GM19438 (cell line): ENCODE results near the gene GRK6.

ENCODE experiments used
- ATAC-seq: cut with Tn5 transposase; IDR thresholded peaks from one replicate; pipeline ENCODE4 v1.9.1; 2021; ENCODE audit warnings: low read depth; ENCODE audit not compliant: unreplicated experiment

GRK6 gene

DNA sequence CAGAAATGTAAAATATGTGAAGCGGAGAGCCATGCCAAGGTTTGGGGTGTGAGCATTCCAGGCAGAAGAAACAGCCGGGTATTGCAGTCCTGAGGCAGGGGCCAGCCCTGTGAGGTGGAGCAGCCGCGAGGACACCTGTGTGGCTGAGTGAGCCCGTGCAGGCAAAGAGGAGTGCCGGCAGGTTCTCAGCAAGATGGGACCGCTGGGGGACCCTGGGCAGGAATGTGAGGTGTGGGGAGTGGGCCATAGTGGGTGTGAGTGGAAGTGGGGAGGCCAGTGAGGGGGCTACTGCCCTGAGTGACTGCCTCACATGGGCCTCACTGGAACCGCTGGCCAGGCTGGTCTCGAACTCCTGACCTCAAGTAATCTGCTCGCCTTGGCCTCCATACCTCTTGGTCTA lies 12.0 kb downstream of the GRK6 start:
- no peak for ATAC-seq

DNA sequence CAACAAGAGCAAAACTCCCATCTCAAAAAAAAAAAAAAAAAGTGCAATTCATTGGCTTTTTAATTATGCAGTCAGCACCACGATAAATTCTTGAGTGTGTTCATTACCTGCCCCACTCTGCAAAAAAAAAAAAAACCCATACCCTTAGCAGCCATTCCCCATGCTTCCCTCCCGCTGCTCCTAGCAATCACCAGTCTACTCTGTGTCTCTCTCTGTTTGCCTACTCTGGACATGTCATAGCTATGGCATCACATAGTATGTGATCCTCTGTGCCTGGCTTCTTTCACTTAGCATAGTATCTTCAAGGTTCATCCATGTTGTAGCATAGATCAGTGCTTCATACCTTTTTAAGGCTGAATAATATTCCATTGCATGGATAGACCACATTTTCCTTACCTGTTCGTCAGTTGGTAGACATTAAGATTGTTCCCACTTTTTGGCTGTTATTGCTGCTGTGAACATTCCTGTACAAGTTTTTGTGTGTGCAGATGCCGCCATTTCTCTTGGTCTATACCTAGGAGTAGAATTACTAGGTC lies 13.1 kb downstream of the GRK6 start:
- ATAC-seq: no peak

DNA sequence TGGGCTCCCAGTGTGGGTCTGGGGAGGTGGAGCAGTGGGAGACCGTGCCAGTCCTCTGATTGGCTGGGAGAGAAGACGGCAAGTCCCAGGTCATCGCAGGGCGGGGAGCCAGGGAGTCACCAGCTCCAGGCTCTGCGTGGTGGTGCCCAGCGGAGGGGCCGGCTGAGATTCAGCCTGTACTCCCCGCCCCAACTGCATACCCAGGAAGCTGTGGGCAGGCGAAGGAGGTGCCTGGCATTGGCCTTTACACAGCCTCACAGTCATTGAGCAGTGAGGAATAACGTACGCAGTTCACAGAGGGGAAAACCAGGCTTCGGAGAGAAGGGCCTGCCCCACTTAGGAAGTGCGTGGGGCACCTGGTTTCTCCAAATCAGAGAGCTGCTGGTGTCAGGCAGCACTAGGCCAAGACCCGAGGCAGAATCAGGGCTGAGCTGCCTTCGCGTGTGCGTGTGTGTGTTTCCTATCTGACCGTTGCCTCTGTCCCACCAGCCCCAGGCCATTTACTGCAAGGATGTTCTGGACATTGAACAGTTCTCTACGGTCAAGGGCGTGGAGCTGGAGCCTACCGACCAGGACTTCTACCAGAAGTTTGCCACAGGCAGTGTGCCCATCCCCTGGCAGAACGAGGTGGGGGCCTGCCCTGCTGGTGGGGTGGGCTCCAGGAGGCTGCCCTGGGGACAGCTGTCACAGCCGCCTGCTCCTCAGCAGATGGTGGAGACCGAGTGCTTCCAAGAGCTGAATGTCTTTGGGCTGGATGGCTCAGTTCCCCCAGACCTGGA lies 13.9 kb downstream of the GRK6 start:
- ATAC-seq: no peak

DNA sequence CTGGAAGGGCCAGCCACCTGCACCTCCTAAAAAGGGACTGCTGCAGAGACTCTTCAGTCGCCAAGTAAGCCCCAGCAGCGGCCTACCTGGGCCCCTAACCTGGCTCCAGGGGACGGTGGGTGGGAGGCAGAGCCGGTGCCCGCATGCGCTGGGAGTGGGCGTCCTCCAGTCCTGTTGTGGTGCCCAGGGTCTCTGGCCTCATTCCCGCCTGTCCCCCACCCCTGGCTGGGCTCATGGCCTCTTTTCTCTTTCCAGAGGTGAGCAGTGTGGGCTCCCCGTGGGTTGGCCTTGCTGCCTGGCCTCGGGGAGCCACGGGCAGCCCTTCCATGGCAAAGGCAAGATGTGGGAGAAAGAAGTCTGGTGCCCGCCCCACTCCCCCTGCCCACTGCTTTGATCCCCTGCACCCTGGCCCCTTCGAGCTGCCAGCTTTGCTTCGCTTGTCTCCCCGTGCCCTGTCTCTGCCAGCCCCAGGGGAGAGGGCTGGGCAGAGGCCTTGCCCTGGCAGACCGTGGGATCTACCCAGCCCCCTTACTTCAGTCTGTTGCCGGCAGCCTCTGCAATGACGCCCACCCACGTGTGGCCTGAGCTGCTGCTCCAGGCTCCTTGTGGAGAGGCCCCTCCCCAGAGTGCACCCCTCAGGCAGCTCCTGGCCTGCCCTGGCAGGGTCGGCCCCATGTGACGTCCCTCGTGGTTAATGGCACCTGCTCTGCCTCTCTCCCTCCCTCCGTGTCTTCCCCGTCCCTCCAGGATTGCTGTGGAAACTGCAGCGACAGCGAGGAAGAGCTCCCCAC lies 14.7 kb downstream of the GRK6 start:
- ATAC-seq: no peak

DNA sequence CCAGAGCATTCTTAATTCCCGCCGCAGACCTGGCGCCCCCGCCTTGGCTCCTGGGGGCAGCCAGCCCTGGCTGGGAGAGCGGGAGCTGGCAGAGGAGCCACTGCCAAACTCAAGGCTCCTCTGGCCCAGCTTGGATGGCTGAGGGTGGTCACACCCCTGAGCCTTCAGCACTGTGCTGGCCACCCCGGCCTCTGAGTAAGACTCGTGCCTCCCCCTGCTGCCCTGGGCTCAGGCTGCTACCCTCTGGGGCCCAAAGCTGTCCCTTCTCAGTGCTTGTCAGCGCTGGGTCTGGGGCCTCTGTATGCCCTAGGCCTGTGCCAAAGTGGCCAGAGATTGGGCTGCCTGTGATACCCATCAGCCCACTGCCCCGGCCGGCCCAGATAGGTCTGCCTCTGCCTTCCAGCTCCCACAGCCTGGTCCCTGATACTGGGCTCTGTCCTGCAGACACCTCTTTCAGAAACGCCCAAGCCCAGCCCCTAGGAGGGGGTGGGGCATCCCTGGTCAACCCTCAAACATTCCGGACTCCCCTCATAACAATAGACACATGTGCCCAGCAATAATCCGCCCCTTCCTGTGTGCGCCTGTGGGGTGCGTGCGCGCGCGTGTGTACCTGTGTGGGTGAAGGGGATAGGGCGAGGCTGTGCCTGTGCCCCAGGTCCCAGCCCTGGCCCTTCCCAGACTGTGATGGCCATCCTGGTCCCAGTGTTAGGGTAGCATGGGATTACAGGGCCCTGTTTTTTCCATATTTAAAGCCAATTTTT lies 15.8 kb downstream of the GRK6 start:
- no peak for ATAC-seq

DNA sequence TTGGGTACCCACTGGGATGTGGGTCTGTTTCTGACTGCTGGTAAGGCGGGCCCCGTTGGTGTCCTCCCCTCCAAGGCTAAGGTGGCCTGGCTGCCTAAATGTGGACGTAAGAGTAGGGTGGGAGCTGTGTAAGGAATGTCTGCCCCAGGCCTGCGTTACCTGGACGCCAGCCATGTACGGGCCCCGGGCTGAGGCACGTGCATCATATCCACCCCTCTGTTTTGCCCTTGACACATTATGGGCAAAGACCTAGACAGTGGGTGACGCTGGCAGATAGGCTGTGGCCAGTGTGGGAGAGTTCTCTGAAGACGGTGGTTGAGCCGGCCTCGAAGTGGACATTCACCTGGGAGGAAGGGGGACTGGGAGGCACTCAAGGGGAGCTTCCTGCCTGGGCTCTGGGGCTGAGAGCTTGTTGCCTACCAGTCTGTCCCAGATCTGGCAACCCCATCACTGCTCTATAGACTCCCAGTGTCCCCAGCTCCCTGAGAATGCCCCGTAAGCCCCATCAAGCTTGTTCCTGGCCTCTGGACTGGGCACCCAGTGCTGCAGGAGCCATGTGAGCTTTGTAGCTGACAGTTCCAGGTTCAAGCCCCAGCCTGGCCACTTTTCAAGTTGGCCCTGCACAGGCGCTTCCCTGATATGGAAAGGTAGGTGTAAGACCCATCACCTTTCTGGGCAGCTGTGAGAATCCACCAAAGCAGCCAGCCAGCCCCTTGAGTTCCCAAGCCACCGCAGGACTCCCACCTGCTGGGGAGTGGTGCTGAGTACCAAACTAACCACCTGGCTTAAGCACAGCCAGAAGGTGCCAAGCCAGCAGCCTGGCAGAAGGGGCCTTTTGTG lies 16.9 kb downstream of the GRK6 start:
- no peak for ATAC-seq

DNA sequence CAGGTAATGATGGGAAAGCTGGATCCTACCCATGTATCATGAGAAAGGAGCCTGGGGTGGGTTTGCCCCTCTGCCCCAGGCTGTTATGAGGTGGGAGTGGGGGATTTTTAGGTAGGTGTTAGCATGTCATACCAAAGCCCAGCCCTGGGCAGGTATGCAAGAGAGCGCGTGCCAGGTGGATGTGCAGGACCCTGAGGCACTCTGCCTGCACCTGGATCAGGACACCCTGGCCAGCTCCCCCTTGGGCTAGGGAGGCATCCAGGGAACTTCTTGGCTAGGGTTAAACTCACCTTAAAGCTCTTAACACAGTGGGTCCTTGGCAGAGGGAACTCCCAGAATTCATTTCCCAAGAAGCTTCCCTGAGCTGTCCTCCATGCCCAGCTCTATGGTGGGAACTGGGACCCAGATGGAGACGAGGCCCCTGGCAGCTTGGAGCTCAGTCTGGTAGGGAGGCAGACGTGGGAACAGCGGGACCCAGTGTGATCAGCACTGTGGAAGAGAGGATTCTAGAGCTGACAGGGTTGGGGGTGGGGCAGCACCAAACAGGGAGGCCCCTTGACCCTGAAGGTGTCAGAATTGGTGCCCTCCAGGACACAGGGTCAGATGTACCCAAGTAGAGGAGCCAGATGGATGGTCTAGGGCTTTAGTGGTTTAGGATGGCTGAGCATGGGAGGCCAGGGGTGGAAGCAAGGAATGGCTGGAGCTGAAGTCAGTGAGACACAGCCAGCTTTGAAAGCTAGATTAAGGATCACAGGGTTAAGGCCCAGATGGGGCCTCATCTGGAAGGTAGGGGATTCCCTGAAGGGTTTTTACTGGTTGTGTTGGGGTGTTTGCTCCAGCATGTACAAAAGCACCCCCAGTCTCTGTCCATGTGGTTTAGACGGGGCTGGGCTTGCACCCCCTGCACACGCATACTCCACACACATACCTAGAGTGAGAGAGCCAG lies 17.9 kb downstream of the GRK6 start:
- no peak for ATAC-seq

DNA sequence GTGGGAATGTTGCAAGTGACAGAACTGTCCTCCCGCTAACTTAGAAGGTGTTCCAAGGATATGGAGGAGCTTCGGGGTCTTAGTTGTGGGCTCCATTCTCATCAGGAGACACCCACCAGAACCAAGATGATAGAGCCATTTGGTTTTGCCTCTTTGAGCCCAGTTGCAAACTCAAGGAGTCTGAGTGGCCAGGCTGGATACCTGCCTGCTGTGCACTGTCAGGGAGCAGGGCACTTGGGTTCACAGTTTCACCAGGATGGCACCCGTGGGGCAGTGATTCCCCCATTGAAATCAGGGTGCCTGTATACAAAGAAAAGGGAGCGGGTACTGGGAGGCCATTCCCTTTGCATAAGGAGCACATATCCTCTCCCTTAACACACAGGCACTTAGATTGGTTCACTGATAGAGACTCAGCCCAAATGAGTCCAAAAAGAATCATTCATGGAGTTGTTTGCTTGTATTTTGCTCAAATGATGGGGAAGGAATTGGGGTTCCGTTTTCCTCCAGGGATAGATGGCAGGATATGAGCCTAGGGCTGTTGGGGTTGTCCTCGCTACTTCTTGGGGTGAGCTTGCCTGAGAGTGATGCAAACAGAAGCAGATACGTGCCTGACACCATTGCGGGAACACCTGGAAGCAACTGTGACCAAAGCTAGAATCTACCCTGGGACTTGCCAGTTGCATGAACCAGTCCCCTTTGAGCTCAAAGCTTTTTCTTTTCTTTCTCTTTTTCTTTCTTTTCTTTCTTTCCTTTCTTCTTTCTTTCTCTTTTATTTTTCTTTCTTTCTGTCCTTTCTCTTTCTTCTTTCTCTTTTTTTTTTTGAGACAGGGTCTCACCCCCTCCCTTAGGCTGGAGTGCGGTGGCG lies 18.8 kb downstream of the GRK6 start:
- ATAC-seq: no peak

DNA sequence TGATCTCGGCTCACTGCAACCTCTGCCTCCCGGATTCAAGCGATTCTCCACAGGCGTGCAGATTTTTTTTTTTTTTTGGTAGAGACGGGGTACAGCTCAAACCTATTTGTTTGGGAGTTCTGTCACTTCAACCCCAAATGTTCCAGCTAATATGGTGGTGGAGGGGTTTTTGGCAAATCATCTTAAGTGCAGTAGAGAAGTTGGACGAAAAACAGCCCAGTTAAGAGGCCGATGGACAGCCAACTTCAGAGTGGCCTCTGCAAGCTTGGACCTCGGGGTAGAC lies 19.4 kb downstream of the GRK6 start:
- no peak for ATAC-seq

DNA sequence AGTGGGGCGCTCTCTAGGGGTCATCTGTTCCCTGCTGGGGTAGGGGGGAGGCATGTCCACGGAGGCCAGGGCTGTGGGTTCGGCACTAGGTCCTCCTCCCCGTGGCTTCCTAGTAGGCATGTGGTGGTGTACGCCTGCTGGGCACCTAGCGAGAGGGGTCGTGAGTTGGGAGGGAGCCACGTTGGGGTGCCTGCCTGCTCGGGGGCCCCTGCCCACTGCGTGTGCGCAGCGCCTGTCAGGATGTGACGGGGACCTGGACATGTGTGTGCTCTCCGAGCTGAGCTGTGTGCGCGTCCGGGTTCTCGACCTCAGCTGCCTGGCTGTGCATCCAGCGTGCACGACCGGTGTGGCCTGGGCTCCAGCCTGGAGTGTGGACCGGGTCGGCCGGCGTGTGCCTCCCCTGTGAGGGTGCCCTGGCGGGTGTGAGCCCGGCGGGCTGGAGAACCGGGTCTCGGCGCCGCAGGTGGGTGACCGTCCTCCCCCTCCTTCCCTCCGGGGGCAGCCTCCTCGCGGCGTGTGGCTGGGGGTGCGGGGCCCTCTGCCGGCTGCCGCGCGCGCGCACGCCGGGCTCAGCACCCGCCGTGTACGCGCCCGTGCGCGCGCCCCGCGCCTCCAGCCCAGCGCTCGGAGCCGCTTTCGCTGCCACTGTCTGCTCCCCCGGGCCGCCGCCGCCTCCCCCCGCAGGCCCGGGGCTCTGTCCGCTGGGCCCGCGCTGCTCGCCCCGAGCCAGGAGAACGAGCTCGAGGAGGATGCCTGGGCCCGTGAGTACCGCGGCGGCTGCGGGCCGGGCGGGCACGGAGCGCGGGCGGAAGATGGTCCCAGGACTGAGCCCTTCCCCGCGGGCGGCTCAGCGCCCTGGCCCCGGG lies 20.0 kb downstream of the GRK6 start, which contains the start of gene PRR7:
PRR7 (plus strand) TSS at position 615 of the 866 bp plus-strand sequence. CDS start 8,254 bp downstream, outside the sequence.
- ATAC-seq: peak; percentile 49

DNA sequence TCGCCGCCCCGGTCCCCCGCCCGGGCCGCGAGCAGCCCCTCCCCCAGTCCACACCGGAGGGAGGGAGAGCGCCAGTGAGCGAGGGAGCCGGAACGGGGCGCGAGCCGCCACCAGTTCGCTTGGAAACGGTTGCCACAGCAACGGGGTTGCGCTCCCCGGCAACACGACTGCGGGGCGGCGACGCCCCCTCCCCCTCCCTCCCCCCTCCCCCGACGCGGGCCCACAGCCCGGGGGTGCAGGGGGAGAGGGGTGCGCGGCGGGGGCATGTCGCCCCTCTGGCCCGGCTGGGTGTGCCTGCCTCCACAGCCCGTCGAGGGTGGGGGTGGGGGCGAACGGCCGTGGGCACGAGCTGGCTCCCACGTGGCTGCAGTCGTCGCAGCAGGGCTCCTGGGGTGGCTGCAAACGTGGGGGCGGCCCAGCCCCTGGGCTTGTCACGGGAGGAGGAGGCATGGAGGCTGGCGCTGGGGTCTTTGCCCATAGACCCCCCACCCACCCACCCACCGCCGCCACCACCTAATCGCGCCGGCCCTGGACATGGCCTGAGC lies 20.7 kb downstream of the GRK6 start:
- peak; percentile 29 for ATAC-seq

DNA sequence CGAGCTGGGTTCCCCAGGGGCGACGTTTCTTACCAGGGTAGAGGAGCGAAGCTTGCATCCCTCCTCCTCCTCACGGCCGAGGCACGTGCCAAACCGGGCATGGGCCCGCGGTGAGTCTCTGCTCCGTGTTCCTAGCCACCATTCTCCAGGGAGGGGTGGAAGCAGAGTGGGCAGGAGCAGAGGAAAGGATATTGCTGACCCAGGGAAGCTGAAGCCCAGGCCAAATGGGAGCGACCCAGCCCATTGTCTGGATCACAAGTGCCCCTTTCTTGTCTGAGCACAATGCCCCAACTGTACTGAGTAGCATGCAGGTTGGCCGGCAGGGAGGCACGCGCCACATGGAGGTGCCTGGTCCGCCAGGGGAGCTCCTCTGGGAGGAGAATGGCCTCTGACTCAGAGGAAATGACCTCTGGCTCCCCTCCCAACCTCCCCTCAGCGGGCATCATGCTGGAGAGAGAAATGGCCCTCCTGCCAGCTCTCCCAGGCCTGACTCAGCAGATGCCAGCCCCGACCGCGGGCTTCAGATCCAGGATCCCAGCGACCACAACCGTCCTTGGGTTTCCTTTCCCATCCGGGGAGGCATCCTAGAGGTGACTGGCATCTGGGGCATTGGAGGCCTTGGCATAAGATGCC lies 21.3 kb downstream of the GRK6 start:
- no peak for ATAC-seq

DNA sequence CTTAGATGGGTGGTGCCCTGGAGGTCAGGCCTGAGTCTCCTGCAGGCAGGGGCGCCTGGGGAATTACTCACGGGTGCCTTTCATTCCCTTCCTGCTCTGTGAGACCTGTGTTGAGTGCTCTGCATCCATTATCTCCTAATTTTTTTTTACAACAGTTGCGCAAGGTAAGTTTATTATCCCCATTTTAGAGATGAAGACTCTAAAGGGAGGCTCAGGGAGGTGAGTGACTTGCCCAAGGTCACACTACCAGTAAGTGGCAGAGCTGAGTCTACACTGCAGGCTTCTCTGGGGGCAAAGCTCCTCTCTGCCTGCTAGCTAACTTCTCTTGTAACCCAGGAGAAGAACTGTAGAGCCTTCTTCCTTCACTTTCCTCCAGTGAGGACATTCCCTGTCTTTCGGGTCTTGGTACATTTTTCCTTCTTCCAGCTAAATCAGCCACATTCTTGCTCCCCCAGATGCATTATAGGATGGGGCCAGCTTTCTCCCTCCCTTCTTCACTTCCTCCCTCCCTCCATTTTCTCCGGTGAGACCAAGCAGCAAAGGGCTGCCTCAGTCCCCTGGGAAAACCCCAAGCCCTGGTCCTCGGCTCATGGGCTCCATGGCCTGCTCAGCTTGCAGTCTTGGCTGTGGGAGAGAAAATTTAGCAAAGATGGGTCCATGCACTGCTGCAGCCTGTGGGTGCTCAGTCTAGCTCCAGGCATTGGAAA lies 21.9 kb downstream of the GRK6 start:
- no peak for ATAC-seq

DNA sequence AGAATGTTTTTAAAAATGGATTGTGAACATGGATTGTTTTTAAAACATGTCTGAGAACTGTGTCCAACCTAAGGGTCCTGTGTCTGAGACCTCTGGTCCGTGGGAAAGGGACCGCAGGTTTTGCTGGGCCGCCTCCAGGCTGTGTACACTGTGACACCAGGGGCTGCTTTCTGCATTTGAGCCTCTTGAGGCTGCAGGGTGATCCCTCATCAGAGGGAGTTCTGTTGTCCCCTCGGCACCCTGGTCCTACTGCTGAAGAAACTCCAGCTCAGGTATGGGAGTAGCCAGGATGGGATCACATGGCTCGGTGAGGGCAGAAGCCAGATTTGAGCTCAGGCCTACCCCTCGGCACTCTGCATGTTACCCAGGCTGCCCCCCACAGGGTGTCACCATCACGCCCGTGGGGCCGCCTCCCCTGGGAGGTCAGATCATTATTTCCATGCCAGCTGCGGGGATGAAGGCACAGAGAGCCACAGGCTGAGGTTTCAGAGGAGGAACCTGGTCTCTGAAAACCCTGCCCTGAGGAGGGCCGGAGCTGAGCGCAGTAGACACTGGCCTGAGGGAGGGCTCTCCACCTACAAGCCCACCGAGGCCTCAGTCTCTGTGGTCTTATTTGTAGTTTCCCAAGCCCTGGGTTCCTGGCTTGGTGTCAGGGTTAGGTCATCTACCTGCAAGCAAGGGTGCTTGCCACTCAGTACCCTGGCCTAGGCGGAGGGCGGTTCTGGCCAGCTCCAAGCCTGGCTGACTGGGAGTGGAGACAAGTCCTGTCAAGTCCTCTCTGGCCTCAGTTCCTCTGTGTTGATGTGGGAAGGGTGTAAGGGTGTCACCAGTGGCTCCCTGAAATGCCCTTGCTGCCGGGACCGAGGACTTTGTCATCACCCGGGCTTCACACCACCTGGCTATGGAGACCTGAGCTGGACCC lies 22.9 kb downstream of the GRK6 start:
- ATAC-seq: no peak
